Activated CD8-positive, alpha-beta T cell treated with anti-CD3 and anti-CD28 coated beads for 36 hours (primary cell): ENCODE results near the gene MOGAT3. TPM values are rescaled to one million over a fixed set of nuclear protein-coding genes. Genes with fewer than 3 reads are reported as not detected.

Experiments
- ATAC-seq: fragments of 200-7000 bp; cut with Tn5 transposase; one replicate; pipeline ENCODE4 v1.10.0; 2021; ENCODE audit warnings: mild to moderate bottlenecking, moderate library complexity
- CTCF ChIA-PET: fragments of 350-600 bp; sonication (Branson Sonifier 250); formaldehyde crosslinking; loops from one replicate; lab custom pipeline; 2021; ENCODE audit warnings: antibody characterized with exemption; lab: Charles Lee
- POLR2A ChIA-PET: fragments of 350-600 bp; sonication (Branson Sonifier 250); formaldehyde crosslinking; loops from one replicate; lab custom pipeline; 2021; ENCODE audit warnings: antibody characterized with exemption; lab: Charles Lee
- DNase-seq: peaks from one replicate; pipeline ENCODE4 v3.0.0-alpha.2; 2020
- H3K27ac Mint-ChIP-seq: one replicate; pipeline ENCODE4 v1.8.0; 2021; ENCODE audit warnings: mild to moderate bottlenecking, mixed read lengths
- H3K27me3 Mint-ChIP-seq: one replicate; pipeline ENCODE4 v1.8.0; 2021; ENCODE audit warnings: mixed read lengths
- H3K36me3 Mint-ChIP-seq: one replicate; pipeline ENCODE4 v1.8.0; 2021; ENCODE audit warnings: low read depth, mixed read lengths
- H3K4me1 Mint-ChIP-seq: one replicate; pipeline ENCODE4 v1.8.0; 2021; ENCODE audit warnings: low read depth, mixed read lengths
- H3K4me3 Mint-ChIP-seq: one replicate; pipeline ENCODE4 v1.8.0; 2021; ENCODE audit warnings: mild to moderate bottlenecking, moderate library complexity, mixed read lengths
- H3K9me3 Mint-ChIP-seq: one replicate; pipeline ENCODE4 v1.8.0; 2021; ENCODE audit warnings: mixed read lengths
- CTCF ChIP-seq: fragments of 200-600 bp; IDR thresholded peaks from one replicate; pipeline ENCODE4 v1.8.0; 2022; ENCODE audit warnings: antibody characterized with exemption, mild to moderate bottlenecking
- intact Hi-C: fragments of 100-400 bp; cut with micrococcal nuclease; formaldehyde crosslinking; loops from one replicate; pipeline ENCODE4 v1.10.0; 2022
- total RNA-seq, 2 experiments: library from RNA; stranded (reverse); gene quantifications; one replicate each; pipeline ENCODE4 v1.2.3, GENCODE V29; 2021

The MOGAT3 gene
- total RNA-seq, 2 experiments from 2014 or later: not detected

GRCh38 chr7:101165958-101166647, 34.7 kb downstream of the MOGAT3 start:
- POLR2A ChIA-PET: interaction anchor here (1.2 to 1.4 kb wide), 2 partner anchors 9 to 78 kb away, joined by 4 read pairs; partner anchors contain the start of gene FIS1
- Mint-ChIP-seq H3K36me3 (peaks cover 5% of the 10 kb centered on the region), H3K27me3 (peaks cover 62% of the 10 kb centered on the region), H3K4me3 (peak overlapping the region; percentile 69), H3K4me1 (peaks cover 61% of the 10 kb centered on the region), H3K27ac (no peak overlapping the region), H3K9me3 (no peaks in the 10 kb centered on the region)
- intact Hi-C loops: no loop called here
- DNase-seq: no peak
- TF ChIP-seq CTCF: no peak
- CTCF ChIA-PET: interaction anchor here (1.2 to 2.7 kb wide), 5 partner anchors 8 to 78 kb away, joined by 5 to 27 read pairs (median 7); no protein-coding TSS in a partner anchor
- ATAC-seq: no peak

- ChIA-PET CTCF (interaction anchor here (0.9 to 2.7 kb wide), 7 partner anchors 9 to 78 kb away, joined by 3 to 27 read pairs (median 6); partner anchors contain the start of gene AP1S1), POLR2A (interaction anchor here (1.2 to 1.4 kb wide), 2 partner anchors 9 to 79 kb away, joined by 4 read pairs; partner anchors contain the start of gene FIS1)
- ATAC-seq: peak; percentile 75
- Mint-ChIP-seq H3K9me3 (no peaks in the 10 kb centered on the region), H3K4me3 (peak within 1 kb of the TSS; percentile 69), H3K36me3 (peaks cover 6% of the 10 kb centered on the region), H3K4me1 (peaks cover 53% of the 10 kb centered on the region), H3K27me3 (peaks cover 54% of the 10 kb centered on the region), H3K27ac (no peak within 1 kb of the TSS)
- no peak for TF ChIP-seq CTCF
- peak; percentile 96 for DNase-seq
- intact Hi-C loops: no loop called here
Observed at GRCh38 chr7:101165075-101165957, 35.5 kb downstream of the MOGAT3 start, which contains the start of gene VGF. TSS of gene VGF (minus strand) at chr7:101165569. CDS start at chr7:101164843, 726 bp downstream.

GRCh38 chr7:101164071-101164840, 36.6 kb downstream of the MOGAT3 start:
- CTCF ChIA-PET: interaction anchor here (0.9 to 2.7 kb wide), 3 partner anchors 20 to 61 kb away, joined by 3 to 27 read pairs (median 7); no protein-coding TSS in a partner anchor
- no peaks in the 10 kb centered on the region for H3K9me3 Mint-ChIP-seq
- peaks cover 44% of the 10 kb centered on the region for H3K27me3 Mint-ChIP-seq

More at GRCh38 chr7:101164071-101164840, 36.6 kb downstream of the MOGAT3 start:
- peaks cover 12% of the 10 kb centered on the region for H3K36me3 Mint-ChIP-seq
- H3K27ac Mint-ChIP-seq: no peak overlapping the region
- H3K4me3 Mint-ChIP-seq: peak overlapping the region; percentile 15
- POLR2A ChIA-PET: interaction anchor here (0.9 kb wide), 1 partner anchor 9 kb away, joined by 3 read pairs; no protein-coding TSS in a partner anchor
- no peak for DNase-seq
- intact Hi-C loops: no loop called here
- ATAC-seq: no peak
- peaks cover 44% of the 10 kb centered on the region for H3K4me1 Mint-ChIP-seq
- TF ChIP-seq CTCF: no peak
